Central memory CD8-positive, alpha-beta T cell (primary cell): ENCODE measurements around the gene CMTR1.

Source experiments
- ATAC-seq: fragments of 150-1000 bp; cut with Tn5 transposase; replicated peaks from 2 replicates; pipeline ENCODE4 v1.10.0; 2022; ENCODE audit warnings: mild to moderate bottlenecking, moderate FRiP score, moderate number of reproducible peaks; ENCODE audit not compliant: poor library complexity, severe bottlenecking; ENCODE audit errors: extremely low read depth
- DNase-seq, 2 donors: peaks; one replicate each; pipeline ENCODE4 v3.0.0; 2021; ENCODE audit warnings: low spot score in 2 of 2
- H3K27ac Mint-ChIP-seq: one replicate; pipeline ENCODE4 v1.8.0; 2022; ENCODE audit warnings: low read depth, mild to moderate bottlenecking, moderate library complexity, mixed read lengths
- H3K27me3 Mint-ChIP-seq: one replicate; pipeline ENCODE4 v1.8.0; 2022; ENCODE audit warnings: mixed read lengths
- H3K36me3 Mint-ChIP-seq: one replicate; pipeline ENCODE4 v1.8.0; 2022; ENCODE audit warnings: mild to moderate bottlenecking, moderate library complexity, mixed read lengths; ENCODE audit not compliant: insufficient read depth
- H3K4me1 Mint-ChIP-seq: one replicate; pipeline ENCODE4 v1.8.0; 2022; ENCODE audit warnings: mixed read lengths
- H3K4me3 Mint-ChIP-seq: one replicate; pipeline ENCODE4 v1.8.0; 2022; ENCODE audit warnings: mild to moderate bottlenecking, moderate library complexity, mixed read lengths
- H3K9me3 Mint-ChIP-seq: one replicate; pipeline ENCODE4 v1.8.0; 2022; ENCODE audit warnings: mixed read lengths

Gene CMTR1

DNA sequence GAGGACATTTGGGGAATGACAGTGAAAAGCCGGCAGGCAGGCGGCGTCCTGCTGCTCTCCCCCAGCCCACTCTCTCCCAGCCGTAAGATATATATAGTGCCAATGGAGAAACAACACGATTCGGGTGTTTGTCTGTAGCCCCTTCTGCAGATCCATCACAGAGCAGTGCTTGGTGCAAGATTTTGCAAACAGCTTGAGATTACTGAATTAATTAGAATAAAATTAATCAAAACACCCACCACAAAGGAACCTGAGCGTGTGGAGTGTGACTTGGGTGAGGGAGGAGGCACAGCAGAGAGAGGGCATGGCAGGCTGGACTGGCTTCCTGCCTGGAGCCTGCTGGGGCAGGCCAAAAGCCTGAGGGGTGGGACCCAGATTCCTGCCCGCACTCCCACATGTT is 95.5 kb downstream of the CMTR1 start:
- ATAC-seq (no peak), DNase-seq (no peak)
- H3K9me3 Mint-ChIP-seq: peaks cover 5% of the 10 kb centered on the region
- peaks cover 4% of the 10 kb centered on the region for H3K36me3 Mint-ChIP-seq
- H3K27me3 Mint-ChIP-seq: no peaks in the 10 kb centered on the region
- H3K27ac Mint-ChIP-seq: no peak overlapping the region
- peaks cover 37% of the 10 kb centered on the region for H3K4me1 Mint-ChIP-seq
- no peak overlapping the region for H3K4me3 Mint-ChIP-seq

DNA sequence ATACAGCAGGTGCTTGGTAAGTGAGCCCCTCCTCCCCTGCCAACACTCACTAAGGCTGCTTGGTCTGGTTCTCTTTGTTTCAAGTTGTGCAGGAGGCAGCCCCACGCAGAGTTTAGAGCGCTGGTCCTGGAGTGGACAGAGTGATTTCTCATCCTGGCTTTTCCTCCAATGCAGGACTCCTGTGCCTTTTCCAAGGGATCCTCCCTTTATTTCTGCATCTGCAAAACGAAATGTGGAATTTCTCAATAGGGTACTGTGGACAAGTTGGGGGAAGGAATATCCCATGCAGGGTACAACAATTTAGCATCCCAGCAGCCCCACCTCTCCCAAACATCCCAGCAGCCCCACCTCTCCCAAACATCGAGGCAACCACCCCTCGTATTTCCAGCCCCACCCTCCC is 97.3 kb downstream of the CMTR1 start:
- H3K27me3 Mint-ChIP-seq: no peaks in the 10 kb centered on the region
- peaks cover 32% of the 10 kb centered on the region for H3K4me1 Mint-ChIP-seq
- no peak overlapping the region for H3K4me3 Mint-ChIP-seq
- ATAC-seq: no peak
- H3K36me3 Mint-ChIP-seq: peaks cover 3% of the 10 kb centered on the region
- H3K27ac Mint-ChIP-seq: no peak overlapping the region
- peaks cover 3% of the 10 kb centered on the region for H3K9me3 Mint-ChIP-seq
- no peak for DNase-seq

- H3K4me3 Mint-ChIP-seq: no peak overlapping the region
- DNase-seq: no peak
- H3K27ac Mint-ChIP-seq: no peak overlapping the region
- H3K9me3 Mint-ChIP-seq: no peaks in the 10 kb centered on the region
- ATAC-seq: no peak
- peaks cover 3% of the 10 kb centered on the region for H3K36me3 Mint-ChIP-seq
- H3K4me1 Mint-ChIP-seq: peaks cover 27% of the 10 kb centered on the region
- H3K27me3 Mint-ChIP-seq: no peaks in the 10 kb centered on the region
Observed at GRCh38 chr6:37531026-37531425, 98.0 kb downstream of the CMTR1 start.
